Activated effector memory CD4-positive, alpha-beta T cell treated with anti-CD3 and anti-CD28 coated beads, Interleukin-2, amount 50 U/mL, for 16 hours (primary cell): Measurements from ENCODE around the gene TPT1.

Experiments used
- DNase-seq: peaks from one replicate; pipeline ENCODE4 v3.0.0-alpha.2; 2020

Gene TPT1

GRCh38 chr13:45333251-45333976, 7.6 kb downstream of the TPT1 start:
- no peak for DNase-seq

GRCh38 chr13:45332831-45333219, 8.2 kb downstream of the TPT1 start:
- no peak for DNase-seq

- DNase-seq: no peak
Measured at GRCh38 chr13:45332036-45332830, 8.8 kb downstream of the TPT1 start.

- DNase-seq: no peak
Measured at GRCh38 chr13:45331692-45332035, 9.3 kb downstream of the TPT1 start.

- no peak for DNase-seq
Measured at GRCh38 chr13:45331123-45331619, 9.8 kb downstream of the TPT1 start.

- no peak for DNase-seq
Measured at GRCh38 chr13:45328661-45329111, 12.3 kb downstream of the TPT1 start.

GRCh38 chr13:45327253-45327955, 13.6 kb downstream of the TPT1 start:
- no peak for DNase-seq

GRCh38 chr13:45325806-45326205, 15.2 kb downstream of the TPT1 start:
- no peak for DNase-seq

- DNase-seq: no peak
Measured at GRCh38 chr13:45320876-45321629, 19.9 kb downstream of the TPT1 start.

- DNase-seq: no peak
Measured at GRCh38 chr13:45316996-45317395, 24.0 kb downstream of the TPT1 start.

GRCh38 chr13:45316338-45316737, 24.6 kb downstream of the TPT1 start:
- no peak for DNase-seq

GRCh38 chr13:45315520-45316167, 25.3 kb downstream of the TPT1 start:
- DNase-seq: no peak

- no peak for DNase-seq
Measured at GRCh38 chr13:45314822-45315221, 26.2 kb downstream of the TPT1 start.

- no peak for DNase-seq
Measured at GRCh38 chr13:45310341-45311131, 30.4 kb downstream of the TPT1 start.

- DNase-seq: no peak
Measured at GRCh38 chr13:45306966-45307365, 34.0 kb downstream of the TPT1 start.

GRCh38 chr13:45305079-45305478, 35.9 kb downstream of the TPT1 start:
- no peak for DNase-seq

GRCh38 chr13:45303866-45304265, 37.1 kb downstream of the TPT1 start:
- DNase-seq: no peak

GRCh38 chr13:45303026-45303425, 38.0 kb downstream of the TPT1 start:
- no peak for DNase-seq

GRCh38 chr13:45302507-45302906, 38.5 kb downstream of the TPT1 start:
- DNase-seq: no peak

GRCh38 chr13:45301263-45301662, 39.7 kb downstream of the TPT1 start:
- DNase-seq: no peak

GRCh38 chr13:45300190-45300985, 40.6 kb downstream of the TPT1 start:
- no peak for DNase-seq
